HG03520 (cell line): Measurements from ENCODE around the gene CAMKV.
"Not testable (repeated sequence)": the region's sequence is repeated elsewhere in the genome, so short reads cannot be mapped to it uniquely, and the experiment has no call there.

Source experiments
- ATAC-seq: cut with Tn5 transposase; IDR thresholded peaks from one replicate; pipeline ENCODE4 v1.9.1; 2021; ENCODE audit warnings: mild to moderate bottlenecking, moderate library complexity; ENCODE audit not compliant: unreplicated experiment

Gene CAMKV

GRCh38 chr3:49856181-49857005, 13.3 kb downstream of the CAMKV start, which contains the start of gene TRAIP:
Gene TRAIP, minus strand, starts transcription at chr3:49856564. Its CDS starts 111 bp downstream, at chr3:49856453.
- peak; percentile 77 for ATAC-seq

- no peak for ATAC-seq
Observed at GRCh38 chr3:49855662-49856061, 14.0 kb downstream of the CAMKV start.

DNA sequence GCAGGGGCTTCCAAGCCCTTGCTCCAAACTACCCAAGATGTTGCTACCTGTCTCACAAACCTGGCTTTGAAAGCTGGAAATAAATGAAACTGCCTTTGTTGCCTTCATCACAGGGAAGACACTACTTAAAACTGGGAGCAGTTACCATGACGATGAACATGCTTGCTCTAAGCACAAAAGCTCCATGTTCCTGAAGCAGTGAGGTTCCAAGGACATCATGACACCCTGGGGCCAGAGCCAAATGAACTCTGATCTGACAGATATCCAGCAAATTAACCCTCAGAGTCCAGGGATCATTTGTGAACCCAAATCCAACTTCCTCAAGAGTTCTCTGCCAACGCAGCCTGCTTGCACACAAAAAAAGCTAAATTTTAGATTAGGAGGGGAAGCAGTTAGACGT, 24.0 kb downstream of the CAMKV start:
- ATAC-seq: no peak

DNA sequence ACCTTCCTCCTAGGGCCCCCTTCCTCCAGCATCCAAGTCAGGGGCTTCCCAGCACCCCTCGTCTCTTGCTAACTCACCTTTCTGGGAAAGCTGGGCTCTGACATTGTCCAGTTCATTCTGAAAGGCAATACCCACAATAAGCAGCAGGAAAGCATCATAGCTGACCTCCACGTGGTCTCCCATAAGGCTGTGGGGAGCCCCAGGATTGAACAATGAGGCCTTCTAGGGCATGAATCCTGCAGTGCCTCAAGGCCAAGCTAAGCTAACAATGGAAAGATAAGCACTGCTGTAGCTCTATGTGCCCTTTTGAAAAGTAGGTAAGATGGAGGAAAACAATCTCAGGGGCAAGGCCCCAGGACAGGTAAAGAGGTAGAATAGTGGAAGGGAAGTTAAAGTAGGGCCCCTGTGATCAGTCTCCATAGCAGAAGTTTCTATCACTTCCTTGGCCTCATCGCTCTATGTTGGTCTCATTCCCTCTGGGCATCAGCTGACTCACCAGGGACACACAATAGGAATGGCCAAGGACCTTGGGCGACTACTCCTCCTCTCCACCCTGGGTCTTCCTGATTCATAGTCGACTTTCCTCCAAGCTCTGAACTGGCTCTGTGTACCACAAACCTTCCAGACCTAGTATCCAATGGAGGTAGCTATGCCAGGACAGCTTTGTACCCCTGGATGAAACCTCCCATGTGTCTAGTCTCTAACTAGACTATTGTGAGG, 25.1 kb downstream of the CAMKV start:
- ATAC-seq: no peak

GRCh38 chr3:49842843-49843517, 26.7 kb downstream of the CAMKV start:
- ATAC-seq: no peak

- ATAC-seq: no peak
Observed at GRCh38 chr3:49841806-49842205, 27.9 kb downstream of the CAMKV start.

- no peak for ATAC-seq
Observed at GRCh38 chr3:49841126-49841696, 28.5 kb downstream of the CAMKV start.

- no peak for ATAC-seq
Observed at GRCh38 chr3:49840388-49840787, 29.3 kb downstream of the CAMKV start.

- no peak for ATAC-seq
Observed at GRCh38 chr3:49839193-49839809, 30.4 kb downstream of the CAMKV start.

GRCh38 chr3:49831341-49831740, 38.4 kb downstream of the CAMKV start:
- no peak for ATAC-seq

DNA sequence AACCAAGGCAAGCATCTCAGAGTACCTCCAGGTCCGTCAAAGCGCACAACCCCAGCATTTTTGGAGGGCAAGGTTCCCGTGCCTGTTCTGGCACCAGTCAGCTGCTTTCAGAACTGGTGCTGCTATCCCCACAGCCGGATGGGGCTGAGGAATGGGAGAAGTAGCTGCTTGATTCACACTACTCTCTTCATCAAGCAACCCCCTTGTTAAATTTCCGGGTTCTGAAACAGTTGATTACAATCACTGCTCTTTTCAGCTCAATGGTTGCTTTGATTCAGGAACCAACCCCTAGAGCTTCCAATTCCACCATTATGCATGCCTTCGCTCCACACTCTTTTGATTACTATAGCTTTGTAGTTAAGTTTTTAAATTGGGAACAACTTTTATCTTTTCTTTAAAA, 43.7 kb downstream of the CAMKV start:
- no peak for ATAC-seq

DNA sequence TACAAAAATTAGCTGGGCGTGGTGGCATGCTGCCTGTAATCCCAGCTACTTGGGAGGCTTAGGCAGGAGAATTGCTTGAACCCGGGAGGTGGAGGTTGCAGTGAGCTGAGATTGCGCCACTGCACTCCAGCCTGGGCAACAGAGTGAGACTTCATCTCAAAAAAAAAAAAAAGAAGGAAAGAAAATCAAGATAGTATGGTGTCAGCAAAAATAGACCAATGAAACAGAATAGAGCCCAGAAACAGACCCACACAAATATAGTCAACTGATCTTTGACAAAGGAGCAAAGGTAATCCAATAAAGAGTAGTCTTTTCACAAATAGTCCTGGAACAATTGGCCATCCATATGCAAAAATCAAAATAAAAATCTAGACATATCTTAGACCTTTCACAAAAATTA, 46.6 kb downstream of the CAMKV start:
- not testable (repeated sequence) for ATAC-seq

DNA sequence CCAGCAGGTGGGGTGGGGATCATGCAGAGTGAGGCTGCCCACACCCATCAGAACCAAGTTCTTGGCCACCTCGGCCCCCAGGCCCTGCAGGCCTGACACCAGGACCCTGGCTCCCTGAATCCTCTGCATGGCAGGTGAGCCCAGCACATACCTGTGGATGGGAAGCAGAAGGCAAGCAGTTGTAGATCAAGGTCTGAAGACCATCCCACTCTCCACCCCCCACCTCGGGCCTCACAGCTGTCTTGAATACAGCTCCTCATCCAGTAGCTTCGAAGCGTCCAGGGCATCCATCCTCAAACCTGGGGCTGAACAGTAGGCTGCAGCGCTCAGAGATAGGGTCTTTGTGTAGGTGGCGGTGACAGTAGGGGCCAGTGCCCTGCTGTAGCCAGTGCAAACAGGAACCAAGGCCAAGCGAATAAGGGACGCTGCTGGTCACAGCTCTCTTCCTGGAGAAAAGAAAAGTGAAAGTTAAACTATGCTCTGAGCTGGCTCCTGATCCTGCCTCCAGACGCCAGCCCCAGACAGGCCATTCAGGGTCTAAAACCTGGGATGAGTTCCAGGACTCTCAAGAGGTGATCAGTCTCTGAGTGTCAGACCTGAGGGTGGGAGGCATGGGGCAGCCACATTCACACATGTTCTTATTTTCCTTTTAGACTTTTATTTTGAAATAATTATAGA, 56.1 kb downstream of the CAMKV start, which contains the start of gene UBA7:
UBA7 (minus strand) TSS at position 457 of the 678 bp plus-strand sequence; CDS start at position 291, 166 bp downstream.
- no peak for ATAC-seq

DNA sequence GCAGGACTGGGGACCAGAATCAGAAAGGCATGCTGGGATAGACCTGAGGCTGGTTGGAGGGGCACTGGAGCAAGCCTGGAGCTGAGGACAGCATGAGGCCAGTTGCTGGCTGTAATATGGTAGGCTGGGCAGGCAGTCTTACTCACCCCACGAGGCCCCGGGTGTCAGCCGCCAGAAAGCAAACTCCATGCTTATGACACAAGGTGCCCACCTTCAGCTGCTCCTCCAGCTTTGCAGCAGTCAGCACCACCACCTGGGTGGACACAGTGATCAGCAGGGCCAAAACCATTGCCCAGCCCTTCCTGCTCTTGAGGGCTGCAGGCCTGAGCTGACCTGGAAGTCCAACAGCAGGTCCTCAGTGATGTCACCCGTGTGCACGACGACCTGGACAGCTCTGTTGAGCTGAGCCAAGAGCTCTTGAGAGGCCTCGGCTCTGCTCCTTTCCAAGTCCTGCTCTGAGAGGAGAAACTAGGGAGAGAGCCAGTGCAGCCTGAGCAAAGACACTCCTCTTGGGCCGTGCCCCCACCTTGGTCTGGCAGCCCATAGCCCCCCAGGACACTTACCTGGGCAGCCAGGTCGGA, 56.7 kb downstream of the CAMKV start:
- no peak for ATAC-seq
